Activated CD8-positive, alpha-beta memory T cell treated with anti-CD3 and anti-CD28 coated beads for 36 hours (primary cell): ENCODE data around the gene DIAPH2. TPM values are rescaled to one million over a fixed set of nuclear protein-coding genes. Genes with fewer than 3 reads are reported as not detected.
"Not testable (repeated sequence)": the region's sequence is repeated elsewhere in the genome, so short reads cannot be mapped to it uniquely, and the experiment has no call there.

Experiments used
- CTCF ChIA-PET: fragments of 350-600 bp; sonication (Branson Sonifier 250); formaldehyde crosslinking; loops from one replicate; lab custom pipeline; 2021; ENCODE audit warnings: antibody characterized with exemption; lab: Charles Lee
- POLR2A ChIA-PET: fragments of 350-600 bp; sonication (Branson Sonifier 250); formaldehyde crosslinking; loops from one replicate; lab custom pipeline; 2021; ENCODE audit warnings: antibody characterized with exemption; lab: Charles Lee
- total RNA-seq, 2 experiments: library from RNA; stranded (reverse); gene quantifications; one replicate each; pipeline ENCODE4 v1.2.3, GENCODE V29; 2021

Gene DIAPH2
- total RNA-seq, 2 experiments from 2014 or later: 6.1 to 6.6 TPM

GRCh38 chrX:96713303-96713702, 28.7 kb downstream of the DIAPH2 start:
- POLR2A ChIA-PET: no interaction called here

DNA sequence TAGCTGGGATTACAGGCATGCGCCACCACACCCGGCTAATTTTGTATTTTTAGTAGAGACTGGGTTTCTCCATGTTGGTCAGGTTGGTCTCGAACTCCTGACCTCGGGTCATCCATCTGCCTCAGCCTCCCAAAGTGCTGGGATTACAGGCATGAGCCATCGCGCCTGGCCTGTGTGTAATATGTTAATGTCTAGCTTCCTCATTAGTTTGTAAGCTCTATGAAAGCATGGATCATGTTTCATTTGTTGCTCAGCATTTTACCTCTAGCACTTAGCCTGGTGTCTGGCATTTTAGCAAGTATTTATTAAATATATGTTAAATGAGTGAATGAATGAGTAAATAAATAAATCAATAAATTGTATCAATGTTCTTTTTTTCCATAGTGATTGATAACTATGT, 29.8 kb downstream of the DIAPH2 start:
- CTCF ChIA-PET, POLR2A ChIA-PET: not testable (repeated sequence)

More at GRCh38 chrX:96713303-96713702, 28.7 kb downstream of the DIAPH2 start:
- CTCF ChIA-PET: no interaction called here

DNA sequence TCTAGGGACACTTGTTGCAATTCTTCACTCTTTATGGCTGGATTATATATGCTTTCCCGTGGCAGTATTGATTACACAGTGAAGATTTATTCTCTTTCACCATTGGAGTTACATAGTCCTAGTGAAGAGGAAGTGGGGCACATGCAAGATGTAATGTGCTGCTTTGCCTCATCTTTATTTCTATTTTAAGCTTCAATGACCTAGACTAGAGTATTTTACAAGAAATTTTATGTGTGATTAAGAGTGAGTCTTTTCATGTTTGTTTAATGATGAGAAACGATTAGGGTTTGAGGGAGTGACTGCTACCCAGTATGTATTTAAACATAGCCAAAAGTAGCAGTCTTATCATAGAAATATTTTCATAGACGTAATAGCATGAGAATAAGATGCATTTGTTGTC, 30.8 kb downstream of the DIAPH2 start:
- ChIA-PET POLR2A (no interaction called here), CTCF (no interaction called here)

GRCh38 chrX:96719161-96719875, 34.7 kb downstream of the DIAPH2 start:
- ChIA-PET POLR2A (no interaction called here), CTCF (no interaction called here)

- ChIA-PET CTCF (no interaction called here), POLR2A (no interaction called here)
Observed at GRCh38 chrX:96721354-96721753, 36.7 kb downstream of the DIAPH2 start.

DNA sequence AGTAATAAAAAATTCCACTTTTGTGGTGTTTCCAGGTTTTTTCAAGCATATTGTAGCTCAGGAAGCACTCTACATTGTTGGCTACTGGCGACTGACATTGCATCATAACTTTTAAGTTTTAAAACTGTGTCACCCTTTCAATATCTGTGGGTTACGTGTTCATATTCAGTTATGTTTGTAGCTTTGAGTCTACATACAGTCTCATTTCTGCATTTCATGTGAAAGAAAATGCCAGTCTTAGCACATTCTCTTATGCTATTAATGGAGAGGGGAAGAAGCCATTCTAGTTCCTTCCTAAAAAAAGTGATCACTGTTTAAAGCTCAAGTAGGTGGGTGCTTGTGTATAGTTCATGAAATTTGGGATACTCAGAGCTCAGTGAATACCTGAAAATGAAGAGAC, 38.1 kb downstream of the DIAPH2 start:
- CTCF ChIA-PET: no interaction called here

GRCh38 chrX:96729053-96729452, 44.4 kb downstream of the DIAPH2 start:
- CTCF ChIA-PET: no interaction called here

More for the DNA sequence above, 38.1 kb downstream of the DIAPH2 start:
- POLR2A ChIA-PET: no interaction called here

GRCh38 chrX:96729868-96730643, 45.4 kb downstream of the DIAPH2 start:
- ChIA-PET POLR2A (no interaction called here), CTCF (no interaction called here)

More at GRCh38 chrX:96729053-96729452, 44.4 kb downstream of the DIAPH2 start:
- POLR2A ChIA-PET: no interaction called here

- CTCF ChIA-PET, POLR2A ChIA-PET: not testable (repeated sequence)
Observed at GRCh38 chrX:96731000-96731399, 46.4 kb downstream of the DIAPH2 start.

DNA sequence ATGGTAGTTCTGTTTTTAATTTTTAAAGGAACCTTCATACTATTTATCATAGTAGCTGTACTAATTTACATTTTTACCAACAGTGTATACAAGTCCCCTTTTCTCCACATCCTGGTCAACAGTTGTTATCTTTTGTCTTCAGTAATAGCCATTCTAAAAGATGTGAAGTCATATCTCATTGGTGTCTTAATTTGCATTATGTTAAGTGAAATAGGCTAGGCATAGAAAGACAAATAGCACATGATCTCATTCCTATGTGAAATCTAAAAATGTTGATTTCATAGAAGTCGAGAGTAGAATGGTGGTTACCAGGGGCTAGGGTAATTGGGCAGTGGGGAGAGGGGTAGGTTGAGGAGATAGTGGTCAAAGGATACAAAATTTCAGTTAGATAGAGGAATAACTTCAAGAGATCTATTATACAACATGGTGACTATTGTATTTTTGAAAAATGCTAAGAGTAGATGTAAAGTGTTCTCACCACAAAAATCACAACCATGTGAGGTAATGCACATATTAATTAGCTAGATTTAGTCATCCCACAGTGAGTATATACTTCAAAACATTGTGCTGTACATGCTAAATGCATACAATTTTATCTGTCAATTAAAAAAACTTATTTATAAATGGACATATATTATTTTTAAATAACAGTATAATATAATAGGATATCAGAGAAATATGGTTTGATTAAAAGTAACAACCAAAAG, 58.9 kb downstream of the DIAPH2 start:
- ChIA-PET POLR2A (interaction anchor here (0.5 kb wide), 1 partner anchor 343 kb away, joined by 4 read pairs; no protein-coding TSS in a partner anchor), CTCF (no interaction called here)

DNA sequence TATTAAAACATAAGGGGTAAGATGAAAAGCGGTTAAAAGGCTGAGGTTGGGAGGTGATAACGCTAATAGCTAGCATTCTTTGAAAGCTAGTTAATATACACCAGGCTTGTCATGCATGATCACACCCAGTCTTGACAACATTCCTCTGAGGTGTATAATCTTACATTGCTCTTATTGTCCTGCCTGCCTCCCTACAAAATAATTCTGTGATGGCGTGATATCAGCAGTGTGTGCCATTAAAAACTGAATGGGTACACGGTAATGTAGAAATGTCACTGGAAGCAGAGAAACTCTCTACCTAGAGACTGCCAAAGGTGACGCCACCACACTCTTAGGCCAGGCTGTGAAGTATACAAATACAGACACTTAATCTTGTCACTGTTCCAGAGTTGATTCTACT, 68.1 kb downstream of the DIAPH2 start:
- ChIA-PET POLR2A (no interaction called here), CTCF (no interaction called here)

DNA sequence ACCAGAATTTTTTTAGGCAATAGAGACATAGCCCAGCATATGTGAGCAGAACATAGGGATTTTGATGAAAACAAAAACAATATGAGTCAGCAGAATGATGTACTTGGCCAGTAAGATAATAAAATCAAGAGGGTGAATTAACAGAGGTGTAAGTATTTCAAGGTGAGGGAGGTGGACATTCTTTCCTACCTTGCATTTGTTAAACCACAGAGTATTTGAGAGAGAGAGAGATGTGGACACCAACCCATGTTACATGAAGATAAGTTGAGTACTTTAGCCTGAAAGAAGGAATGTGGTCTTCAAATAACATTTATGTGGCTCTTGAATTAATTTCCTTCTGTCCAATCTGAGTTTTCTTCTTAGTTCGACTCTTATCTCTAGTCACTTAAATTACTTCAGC, 68.6 kb downstream of the DIAPH2 start:
- CTCF ChIA-PET: no interaction called here

DNA sequence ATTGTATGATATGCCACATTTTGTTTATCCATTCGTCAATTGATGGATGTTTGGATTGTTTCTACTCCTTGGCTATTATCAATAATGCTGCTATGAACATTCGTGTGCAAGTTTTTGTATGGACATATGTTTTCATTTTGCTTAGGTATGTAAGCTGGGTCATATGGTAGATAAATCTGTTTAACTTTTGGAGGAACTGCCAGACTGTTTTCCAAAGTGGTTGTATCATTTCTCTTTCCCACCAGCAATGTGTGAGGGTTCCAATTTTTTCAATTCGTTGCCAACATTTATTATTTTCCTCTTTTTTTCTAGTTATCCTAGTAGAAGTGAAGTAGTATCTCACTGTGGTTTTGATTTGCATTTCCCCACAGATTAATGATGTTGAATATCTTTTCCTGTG, 71.8 kb downstream of the DIAPH2 start:
- POLR2A ChIA-PET: no interaction called here

More for the DNA sequence above, 68.6 kb downstream of the DIAPH2 start:
- POLR2A ChIA-PET: no interaction called here

GRCh38 chrX:96761566-96761965, 76.9 kb downstream of the DIAPH2 start:
- ChIA-PET CTCF (no interaction called here), POLR2A (no interaction called here)

More for the DNA sequence above, 71.8 kb downstream of the DIAPH2 start:
- CTCF ChIA-PET: no interaction called here

- CTCF ChIA-PET: no interaction called here
- POLR2A ChIA-PET: no interaction called here
Observed at GRCh38 chrX:96763608-96764007, 79.0 kb downstream of the DIAPH2 start.

GRCh38 chrX:96764864-96765263, 80.2 kb downstream of the DIAPH2 start:
- ChIA-PET CTCF (no interaction called here), POLR2A (no interaction called here)

DNA sequence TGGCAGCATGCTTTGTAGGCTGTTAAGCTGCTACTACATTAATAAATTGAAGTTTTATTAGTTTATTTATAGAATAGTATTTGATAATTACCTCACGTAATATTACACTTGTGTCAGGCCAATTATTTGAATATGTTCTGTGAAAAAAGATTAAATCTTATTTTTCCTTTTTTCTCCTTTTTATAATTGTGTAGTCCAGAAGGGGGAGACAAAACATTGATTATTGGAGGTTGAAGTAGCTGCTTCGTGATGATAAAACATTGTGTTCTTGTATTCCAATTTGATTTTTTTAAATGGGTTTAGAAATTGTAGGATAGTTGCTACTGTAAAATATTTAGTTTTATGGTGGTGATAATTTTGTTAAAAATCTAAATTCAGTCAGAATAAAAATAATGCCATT, 85.7 kb downstream of the DIAPH2 start:
- POLR2A ChIA-PET: no interaction called here
- CTCF ChIA-PET: interaction anchor here (1.2 kb wide), 1 partner anchor 915 kb away, joined by 3 read pairs; no protein-coding TSS in a partner anchor

DNA sequence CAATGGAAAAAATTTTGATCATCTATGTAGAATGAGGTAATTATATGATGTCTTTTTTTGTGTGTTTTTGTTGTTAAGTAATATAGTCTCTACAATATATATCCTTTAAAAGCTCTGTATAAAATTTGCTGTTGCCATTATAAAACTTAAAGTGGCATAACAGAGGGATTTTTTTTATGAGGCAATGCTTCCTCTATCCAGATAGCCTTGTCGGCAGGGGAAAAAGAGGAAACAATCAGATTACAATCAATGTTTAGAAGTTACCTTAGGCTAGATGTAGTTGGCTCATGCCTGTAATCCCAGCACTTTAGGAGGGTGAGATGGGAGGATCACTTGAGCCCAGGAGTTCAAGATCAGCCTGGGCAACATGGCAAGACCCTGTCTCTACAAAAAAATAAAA, 86.8 kb downstream of the DIAPH2 start:
- CTCF ChIA-PET: no interaction called here
- POLR2A ChIA-PET: no interaction called here

- POLR2A ChIA-PET: no interaction called here
Observed at GRCh38 chrX:96774116-96774515, 89.5 kb downstream of the DIAPH2 start.

GRCh38 chrX:96776966-96777365, 92.3 kb downstream of the DIAPH2 start:
- ChIA-PET CTCF (no interaction called here), POLR2A (no interaction called here)

More at GRCh38 chrX:96774116-96774515, 89.5 kb downstream of the DIAPH2 start:
- CTCF ChIA-PET: no interaction called here
